ENCODE measurements around the gene ZBTB48. TPM values are rescaled to one million over a fixed set of nuclear protein-coding genes. Genes with fewer than 3 reads are reported as not detected.

ZBTB48 gene
- total RNA-seq, result 49.7 and 55.9 TPM in 2 replicates
- long read RNA-seq, transcript ZBTB48-202 (11 exons, 2,293 nt), result major isoform, 7 of 49 reads
- long read RNA-seq, partial matches to known transcripts, result 4 of 49 reads
- long read RNA-seq, other reads (novel, unspliced or antisense), result 36 of 49 reads

DNA sequence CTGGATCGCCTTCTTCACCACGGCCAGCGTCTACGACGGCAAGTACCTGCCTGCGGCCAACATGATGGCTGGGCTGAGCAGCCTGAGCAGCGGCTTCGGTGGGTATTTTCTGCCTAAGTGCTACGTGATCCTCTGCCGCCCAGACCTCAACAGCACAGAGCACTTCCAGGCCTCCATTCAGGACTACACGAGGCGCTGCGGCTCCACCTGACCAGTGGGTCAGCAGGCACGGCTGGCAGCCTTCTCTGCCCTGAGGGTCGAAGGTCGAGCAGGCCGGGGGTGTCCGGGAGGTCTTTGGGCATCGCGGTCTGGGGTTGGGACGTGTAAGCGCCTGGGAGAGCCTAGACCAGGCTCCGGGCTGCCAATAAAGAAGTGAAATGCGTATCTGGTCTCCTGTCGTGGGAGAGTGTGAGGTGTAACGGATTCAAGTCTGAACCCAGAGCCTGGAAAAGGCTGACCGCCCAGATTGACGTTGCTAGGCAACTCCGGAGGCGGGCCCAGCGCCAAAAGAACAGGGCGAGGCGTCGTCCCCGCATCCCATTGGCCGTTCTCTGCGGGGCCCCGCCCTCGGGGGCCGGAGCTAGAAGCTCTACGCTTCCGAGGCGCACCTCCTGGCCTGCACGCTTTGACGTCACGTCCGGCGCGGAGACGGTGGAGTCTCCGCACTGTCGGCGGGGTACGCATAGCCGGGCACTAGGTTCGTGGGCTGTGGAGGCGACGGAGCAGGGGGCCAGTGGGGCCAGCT lies at the start of gene ZBTB48:
Gene ZBTB48, plus strand, starts transcription at position 621 of the 745 bp plus-strand sequence. CDS start 616 bp downstream, outside the sequence.
- peaks cover under 1% of the 10 kb centered on the region for H3K36me3 Mint-ChIP-seq (ENCODE audit: insufficient read depth)
- H3K27me3 Mint-ChIP-seq, result no peaks in the 10 kb centered on the region
- H3K4me1 Mint-ChIP-seq (ENCODE audit: low read depth), result peaks cover 24% of the 10 kb centered on the region
- TF ChIP-seq, protein P1, sequence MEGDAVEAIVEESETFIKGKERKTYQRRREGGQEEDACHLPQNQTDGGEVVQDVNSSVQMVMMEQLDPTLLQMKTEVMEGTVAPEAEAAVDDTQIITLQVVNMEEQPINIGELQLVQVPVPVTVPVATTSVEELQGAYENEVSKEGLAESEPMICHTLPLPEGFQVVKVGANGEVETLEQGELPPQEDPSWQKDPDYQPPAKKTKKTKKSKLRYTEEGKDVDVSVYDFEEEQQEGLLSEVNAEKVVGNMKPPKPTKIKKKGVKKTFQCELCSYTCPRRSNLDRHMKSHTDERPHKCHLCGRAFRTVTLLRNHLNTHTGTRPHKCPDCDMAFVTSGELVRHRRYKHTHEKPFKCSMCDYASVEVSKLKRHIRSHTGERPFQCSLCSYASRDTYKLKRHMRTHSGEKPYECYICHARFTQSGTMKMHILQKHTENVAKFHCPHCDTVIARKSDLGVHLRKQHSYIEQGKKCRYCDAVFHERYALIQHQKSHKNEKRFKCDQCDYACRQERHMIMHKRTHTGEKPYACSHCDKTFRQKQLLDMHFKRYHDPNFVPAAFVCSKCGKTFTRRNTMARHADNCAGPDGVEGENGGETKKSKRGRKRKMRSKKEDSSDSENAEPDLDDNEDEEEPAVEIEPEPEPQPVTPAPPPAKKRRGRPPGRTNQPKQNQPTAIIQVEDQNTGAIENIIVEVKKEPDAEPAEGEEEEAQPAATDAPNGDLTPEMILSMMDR (IDR thresholded peaks at IDR 0.05; ENCODE audit: unreplicated experiment), result no peak
- H3K4me3 Mint-ChIP-seq (ENCODE audit: low read depth), result peak within 1 kb of the TSS; percentile 93
- peak within 1 kb of the TSS; percentile 97 for H3K27ac Mint-ChIP-seq
- H3K9me3 Mint-ChIP-seq (ENCODE audit: low read depth), result no peaks in the 10 kb centered on the region
- DNase-seq (ENCODE audit: low spot score, unreplicated experiment), result peak; percentile 95

DNA sequence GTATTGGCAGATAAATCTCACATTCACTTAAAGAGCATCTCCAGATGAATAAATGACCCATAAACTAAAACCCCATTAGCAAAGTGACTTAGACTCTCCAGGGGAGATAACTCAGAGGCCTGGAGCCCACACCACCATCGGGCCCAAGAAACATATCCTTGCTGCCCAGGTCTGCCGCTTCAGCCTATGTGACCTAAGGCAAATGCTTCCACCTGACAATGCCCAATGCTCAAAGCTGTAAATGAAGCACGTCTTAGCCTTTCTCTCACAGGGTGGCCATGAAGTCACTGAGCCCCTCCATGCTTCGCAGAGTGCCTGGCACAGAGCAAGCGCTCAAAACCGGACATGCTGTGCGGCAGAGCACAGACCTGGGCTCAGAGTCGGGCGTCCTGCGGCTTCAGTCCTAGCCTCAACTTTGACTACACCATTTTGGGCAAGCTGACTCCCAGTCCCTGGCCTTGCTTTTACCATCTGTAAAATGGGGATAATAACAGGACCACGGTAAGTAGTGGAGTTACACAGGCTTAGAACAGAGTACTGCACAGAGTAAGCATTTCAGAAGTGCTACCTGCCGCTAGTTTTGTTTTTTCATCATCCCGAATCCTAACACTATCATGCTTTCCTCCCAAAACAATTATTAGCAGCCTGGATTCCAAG lies 49.2 kb upstream of the ZBTB48 start:
- H3K9me3 Mint-ChIP-seq (ENCODE audit: low read depth), result no peaks in the 10 kb centered on the region
- no peak overlapping the region for H3K4me3 Mint-ChIP-seq (ENCODE audit: low read depth)
- DNase-seq (ENCODE audit: low spot score, unreplicated experiment), result no peak
- no peaks in the 10 kb centered on the region for H3K27me3 Mint-ChIP-seq
- no peaks in the 10 kb centered on the region for H3K4me1 Mint-ChIP-seq (ENCODE audit: low read depth)
- H3K36me3 Mint-ChIP-seq (ENCODE audit: insufficient read depth), result peaks cover 19% of the 10 kb centered on the region
- H3K27ac Mint-ChIP-seq, result no peak overlapping the region
- TF ChIP-seq, protein P1 (IDR thresholded peaks at IDR 0.05; ENCODE audit: unreplicated experiment), result no peak

DNA sequence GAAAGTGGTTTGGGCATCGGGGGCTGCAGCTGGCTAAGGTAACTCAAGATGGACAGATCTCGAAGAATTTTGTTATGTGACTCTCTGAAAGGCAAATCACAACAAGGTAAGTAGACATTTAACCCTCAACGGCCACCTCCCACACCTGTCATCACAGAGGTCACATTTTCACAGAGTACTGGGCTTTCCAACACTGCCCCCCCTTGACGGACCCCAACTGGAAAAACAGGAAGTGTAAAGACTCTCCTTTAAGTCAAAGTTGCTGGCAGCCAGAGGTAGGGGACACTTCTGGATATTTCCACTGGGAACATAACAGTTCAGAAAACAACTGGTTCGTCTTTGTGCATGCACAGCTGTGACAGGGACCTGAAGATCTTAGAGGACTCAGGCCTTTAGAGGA lies 47.8 kb upstream of the ZBTB48 start:
- H3K9me3 Mint-ChIP-seq (ENCODE audit: low read depth), result no peaks in the 10 kb centered on the region
- TF ChIP-seq, protein P1 (IDR thresholded peaks at IDR 0.05; ENCODE audit: unreplicated experiment), result no peak
- no peak overlapping the region for H3K27ac Mint-ChIP-seq
- no peak for DNase-seq (ENCODE audit: low spot score, unreplicated experiment)
- H3K27me3 Mint-ChIP-seq, result no peaks in the 10 kb centered on the region
- no peak overlapping the region for H3K4me3 Mint-ChIP-seq (ENCODE audit: low read depth)
- peaks cover 17% of the 10 kb centered on the region for H3K36me3 Mint-ChIP-seq (ENCODE audit: insufficient read depth)
- H3K4me1 Mint-ChIP-seq (ENCODE audit: low read depth), result no peaks in the 10 kb centered on the region

DNA sequence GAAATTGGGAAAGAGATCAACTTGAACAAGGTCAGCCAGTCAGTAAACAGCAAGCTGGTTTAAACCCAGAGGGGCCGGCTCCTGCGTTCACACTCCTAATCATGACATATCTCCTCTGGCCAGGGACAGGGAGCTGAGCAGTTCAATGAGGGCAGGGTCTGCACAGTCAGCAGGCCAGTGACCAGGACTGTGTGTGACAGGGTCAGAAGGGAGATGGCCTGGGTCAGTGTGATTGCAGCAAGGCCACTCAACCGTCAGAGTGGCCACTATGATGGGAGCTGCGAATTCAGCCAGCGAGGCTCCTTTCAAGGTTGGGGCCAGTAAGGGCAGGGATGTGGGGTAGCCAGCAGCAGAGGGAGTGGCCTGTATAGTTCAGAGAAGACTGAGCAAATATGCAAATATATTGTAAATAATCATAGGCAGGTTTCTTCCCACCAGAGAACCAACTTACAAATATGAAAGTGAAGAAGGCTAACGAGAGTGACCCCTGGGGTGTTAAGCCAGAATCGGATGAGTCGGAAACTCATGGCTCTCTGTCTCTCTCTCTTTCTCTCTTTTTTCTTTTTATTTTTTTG lies 45.5 kb upstream of the ZBTB48 start:
- Mint-ChIP-seq H3K4me1 (ENCODE audit: low read depth) (no peaks in the 10 kb centered on the region), H3K36me3 (ENCODE audit: insufficient read depth) (peaks cover 16% of the 10 kb centered on the region), H3K27ac (no peak overlapping the region), H3K9me3 (ENCODE audit: low read depth) (no peaks in the 10 kb centered on the region), H3K27me3 (no peaks in the 10 kb centered on the region), H3K4me3 (ENCODE audit: low read depth) (no peak overlapping the region)
- no peak for DNase-seq (ENCODE audit: low spot score, unreplicated experiment)
- TF ChIP-seq, protein P1 (IDR thresholded peaks at IDR 0.05; ENCODE audit: unreplicated experiment), result no peak

DNA sequence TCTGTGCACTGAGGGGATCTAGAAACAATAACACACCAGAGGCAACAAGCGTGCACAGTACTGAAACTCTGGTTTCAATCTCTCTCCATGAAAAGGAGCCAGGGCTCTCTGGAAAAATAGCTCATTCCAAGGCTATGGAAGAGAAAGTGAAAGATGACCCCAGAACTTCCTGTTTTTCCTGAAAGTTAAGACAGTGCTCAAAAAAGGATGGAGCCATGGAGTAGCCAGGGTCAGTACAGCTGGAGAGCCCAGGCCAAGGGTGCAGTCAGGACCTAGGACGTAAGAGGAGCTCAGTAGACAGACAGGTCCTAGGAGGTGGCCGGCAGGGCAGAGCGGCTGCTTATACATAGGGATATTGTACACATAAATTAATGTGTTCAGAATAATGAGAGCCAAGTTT lies 44.6 kb upstream of the ZBTB48 start:
- H3K4me3 Mint-ChIP-seq (ENCODE audit: low read depth), result no peak overlapping the region
- H3K9me3 Mint-ChIP-seq (ENCODE audit: low read depth), result no peaks in the 10 kb centered on the region
- DNase-seq (ENCODE audit: low spot score, unreplicated experiment), result no peak
- H3K36me3 Mint-ChIP-seq (ENCODE audit: insufficient read depth), result peaks cover 17% of the 10 kb centered on the region
- TF ChIP-seq, protein P1 (IDR thresholded peaks at IDR 0.05; ENCODE audit: unreplicated experiment), result no peak
- no peak overlapping the region for H3K27ac Mint-ChIP-seq
- H3K4me1 Mint-ChIP-seq (ENCODE audit: low read depth), result no peaks in the 10 kb centered on the region
- H3K27me3 Mint-ChIP-seq, result no peaks in the 10 kb centered on the region
